B cell (primary cell): Measurements from ENCODE around the gene LRRC49. TPM values are rescaled to one million over a fixed set of nuclear protein-coding genes. Genes with fewer than 3 reads are reported as not detected.

ENCODE experiments used
- ATAC-seq: fragments of 200-7000 bp; cut with Tn5 transposase; one replicate; pipeline ENCODE4 v1.10.0; 2021; ENCODE audit warnings: low read depth, mild to moderate bottlenecking, moderate number of reproducible peaks, moderate library complexity
- CTCF ChIA-PET: fragments of 350-600 bp; sonication (Branson Sonifier 250); formaldehyde crosslinking; loops from one replicate; lab custom pipeline; 2021; ENCODE audit warnings: antibody characterized with exemption, inconsistent platforms; lab: Charles Lee
- POLR2A ChIA-PET: fragments of 350-600 bp; sonication (Branson Sonifier 250); formaldehyde crosslinking; loops from one replicate; lab custom pipeline; 2021; ENCODE audit warnings: antibody characterized with exemption; lab: Charles Lee
- DNase-seq: peaks from one replicate; pipeline ENCODE4 v3.0.0; 2013
- H2AFZ ChIP-seq: 2 replicates; pipeline ENCODE4 v1.6.1; 2012; ENCODE audit warnings: mild to moderate bottlenecking, low read depth, low read length; ENCODE audit not compliant: insufficient read depth, poor library complexity, severe bottlenecking
- H3K27ac ChIP-seq, 2 donors: 1 replicate in 1 of 2; 2 replicates in 1 of 2; pipeline ENCODE4 v1.5.1; 2012 to 2013; ENCODE audit warnings: low read length in 2 of 2, mild to moderate bottlenecking in 2 of 2, moderate library complexity in 1 of 2
- H3K27me3 ChIP-seq, 4 experiments: fragments of 200-600 bp in 1 of 4; sonication (generic) in 1 of 4; replicated peaks in 1 of 4; 1 replicate in 2 of 4; 2 replicates in 2 of 4; pipeline versions ENCODE4 v1.6.1 to v1.7.0; 2013 to 2016; ENCODE audit warnings: low read length in 3 of 4, mild to moderate bottlenecking in 2 of 4, mixed read lengths in 1 of 4, moderate library complexity in 1 of 4; ENCODE audit not compliant: insufficient read depth in 4 of 4, control insufficient read depth in 3 of 4; ENCODE audit errors: control extremely low read depth in 1 of 4
- H3K36me3 ChIP-seq, 2 experiments: replicated peaks in 1 of 2; 1 replicate in 1 of 2; 2 replicates in 1 of 2; pipeline versions ENCODE4 v1.6.1 to v1.7.1; 2013; ENCODE audit warnings: low read length in 1 of 2; ENCODE audit not compliant: insufficient read depth in 2 of 2, control insufficient read depth in 1 of 2; ENCODE audit errors: control extremely low read depth in 1 of 2, extremely low read depth in 1 of 2
- H3K4me1 ChIP-seq, 2 donors: fragments of 200-600 bp in 1 of 2; sonication (generic) in 1 of 2; 1 replicate in 1 of 2; 2 replicates in 1 of 2; pipeline versions ENCODE4 v1.5.1 to v1.6.1; 2013 to 2017; ENCODE audit warnings: low read length in 2 of 2; ENCODE audit not compliant: control insufficient read depth in 2 of 2, insufficient read depth in 2 of 2
- H3K4me2 ChIP-seq: replicated peaks from 2 replicates; pipeline ENCODE3; 2012; ENCODE audit warnings: mild to moderate bottlenecking, low read depth, low read length; ENCODE audit not compliant: poor library complexity, severe bottlenecking
- H3K4me3 ChIP-seq, 5 experiments: fragments of 200-600 bp in 1 of 5; sonication (generic) in 1 of 5; 1 replicate in 3 of 5; 2 replicates in 2 of 5; pipeline versions ENCODE4 v1.5.1 to v1.7.0; 2011 to 2016; ENCODE audit warnings: low read length in 4 of 5, mild to moderate bottlenecking in 4 of 5, low read depth in 2 of 5, control low read depth in 1 of 5, moderate library complexity in 1 of 5; ENCODE audit not compliant: insufficient read depth in 1 of 5; ENCODE audit errors: control extremely low read depth in 1 of 5, extremely low read depth in 1 of 5
- H3K79me2 ChIP-seq: fragments of 200-600 bp; sonication (generic); one replicate; pipeline ENCODE4 v1.6.0; 2016; ENCODE audit warnings: low read length; ENCODE audit not compliant: control insufficient read depth, insufficient read depth
- H3K9ac ChIP-seq: fragments of 200-600 bp; sonication (generic); 2 replicates; pipeline ENCODE4 v1.6.1; 2017; ENCODE audit warnings: mild to moderate bottlenecking, low read length, moderate library complexity
- H3K9me3 ChIP-seq, 3 donors: one replicate each; pipeline versions ENCODE4 v1.6.1 to v1.7.1; 2013; ENCODE audit warnings: low read length in 2 of 3; ENCODE audit not compliant: control insufficient read depth in 2 of 3, insufficient read depth in 1 of 3; ENCODE audit errors: control extremely low read depth in 1 of 3
- H4K20me1 ChIP-seq: 2 replicates; pipeline ENCODE4 v1.6.0; 2012; ENCODE audit warnings: mild to moderate bottlenecking, low read length; ENCODE audit not compliant: insufficient read depth, control insufficient read depth, poor library complexity, severe bottlenecking
- H3K27ac Mint-ChIP-seq: one replicate; pipeline ENCODE4 v1.8.0; 2021; ENCODE audit warnings: mixed read lengths
- H3K27me3 Mint-ChIP-seq: one replicate; pipeline ENCODE4 v1.8.0; 2021; ENCODE audit warnings: mixed read lengths
- H3K4me1 Mint-ChIP-seq: one replicate; pipeline ENCODE4 v1.8.0; 2021; ENCODE audit warnings: mixed read lengths
- H3K4me3 Mint-ChIP-seq: one replicate; pipeline ENCODE4 v1.8.0; 2021; ENCODE audit warnings: mixed read lengths
- H3K9me3 Mint-ChIP-seq: one replicate; pipeline ENCODE4 v1.8.0; 2022; ENCODE audit warnings: mixed read lengths; ENCODE audit not compliant: insufficient read depth
- CTCF ChIP-seq: fragments of 200-600 bp; IDR thresholded peaks from one replicate; pipeline ENCODE4 v1.8.0; 2022; ENCODE audit warnings: antibody characterized with exemption, mild to moderate bottlenecking
- EZH2 ChIP-seq: IDR thresholded peaks from 2 replicates; pipeline ENCODE4 v1.6.1; 2012; ENCODE audit warnings: borderline replicate concordance, low read depth, mild to moderate bottlenecking, moderate library complexity, low read length; ENCODE audit not compliant: insufficient read depth, poor library complexity, severe bottlenecking
- WGBS: methylation state at CpG from one replicate; pipeline ENCODE4 v1.1.5; 2013; ENCODE audit warnings: missing lambda C conversion rate; ENCODE audit not compliant: insufficient coverage; 5-methylcytosine and 5-hydroxymethylcytosine counted together
- intact Hi-C: fragments of 100-400 bp; cut with micrococcal nuclease; formaldehyde crosslinking; loops from one replicate; pipeline ENCODE4 v1.10.0; 2022
- polyA plus RNA-seq: library from polyadenylated mRNA; depleted of rRNA; stranded (reverse); fragments of >200 nt; gene quantifications from 2 replicates; pipeline ENCODE4 v1.2.3, GENCODE V29; 2012
- total RNA-seq, 2 donors: library from RNA; stranded (reverse); fragments of 120-200 nt in 1 of 2; gene quantifications; 1 replicate in 1 of 2; 2 replicates in 1 of 2; pipeline versions ENCODE4 v1.2.3 to v1.2.4, GENCODE V29; 2013 to 2022

LRRC49 gene
- total and polyA plus RNA-seq, 2 donors (not counting 1 experiment from before 2014, with no cell fraction given), result 0.22 to 1.4 TPM

DNA sequence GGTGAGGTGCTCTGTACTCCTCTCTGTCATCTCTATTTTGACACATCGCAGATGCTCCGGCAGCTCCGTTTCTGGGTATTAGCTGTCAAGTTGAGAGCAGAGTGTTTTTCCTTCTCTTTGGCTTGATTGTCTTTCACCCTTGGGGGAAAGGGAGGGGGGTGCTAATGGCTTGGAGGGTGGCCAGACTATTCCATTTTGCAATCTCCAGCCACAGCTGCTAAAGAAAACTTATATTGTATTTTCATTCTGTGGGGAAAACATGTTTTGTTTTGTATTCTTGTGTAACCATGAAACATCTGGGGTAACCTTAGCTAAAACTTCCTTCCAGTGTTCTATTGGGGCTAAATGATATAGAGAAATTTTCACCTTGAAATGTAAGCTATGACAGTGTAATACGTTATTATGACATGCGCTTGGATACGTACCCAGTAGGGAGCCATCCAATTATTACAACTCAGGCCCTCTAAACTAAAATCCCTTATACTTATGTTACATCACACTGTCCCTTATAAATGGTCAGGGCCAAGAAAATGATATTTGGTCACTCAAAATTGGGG is 24.6 kb upstream of the LRRC49 start:
- Mint-ChIP-seq H3K4me1 (no peaks in the 10 kb centered on the region), H3K4me3 (no peak overlapping the region), H3K27ac (no peak overlapping the region), H3K9me3 (no peaks in the 10 kb centered on the region), H3K27me3 (no peaks in the 10 kb centered on the region)
- TF ChIP-seq CTCF (no peak), EZH2 (no peak)
- 100% methylated on average over 1 of the region's 6 CpGs for WGBS
- ATAC-seq (no peak), DNase-seq (no peak)
- Histone ChIP-seq H3K4me2 (no peak overlapping the region), H3K36me3 (no peaks in the 10 kb centered on the region), H3K9ac (no peak overlapping the region), H3K79me2 (no peaks in the 10 kb centered on the region), H3K4me1 (no peaks in the 10 kb centered on the region), H3K9me3 (peaks cover 0 to 3% (median 0%) of the 10 kb centered on the region in 3 donors), H4K20me1 (no peaks in the 10 kb centered on the region), H3K4me3 (no peak overlapping the region), H2AFZ (no peak overlapping the region), H3K27ac (no peak overlapping the region), H3K27me3 (peaks cover 0 to 3% (median 0%) of the 10 kb centered on the region in 4 experiments)
- intact Hi-C loops, result no loop called here
- POLR2A ChIA-PET, result no interaction called here
- CTCF ChIA-PET, result no interaction called here

DNA sequence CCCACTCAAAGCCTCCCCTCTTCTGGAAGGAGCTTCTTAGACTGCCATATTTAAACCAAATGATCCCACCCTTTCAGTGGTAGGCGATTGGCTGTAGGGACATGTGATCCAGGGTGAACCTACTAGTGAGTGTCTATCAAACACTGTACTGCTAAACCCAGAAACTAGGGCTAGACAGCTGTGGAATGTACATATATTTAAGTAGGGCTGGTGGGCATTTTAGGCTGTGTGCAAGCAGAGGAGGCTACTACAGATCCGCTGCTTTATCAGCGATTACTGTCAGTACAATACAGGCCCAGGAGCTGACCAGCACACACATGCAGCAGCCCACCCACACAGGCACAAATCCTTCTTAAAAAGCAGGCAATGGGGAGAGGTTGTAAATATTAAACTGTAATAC is 23.3 kb upstream of the LRRC49 start:
- H3K79me2 ChIP-seq, result no peaks in the 10 kb centered on the region
- no peak overlapping the region for H3K27ac ChIP-seq
- H3K9ac ChIP-seq, result no peak overlapping the region
- H3K4me1 ChIP-seq, result no peaks in the 10 kb centered on the region
- POLR2A ChIA-PET, result no interaction called here
- peaks cover 0 to 3% (median 2%) of the 10 kb centered on the region in 3 donors for H3K9me3 ChIP-seq
- Mint-ChIP-seq H3K4me1 (no peaks in the 10 kb centered on the region), H3K4me3 (no peak overlapping the region), H3K9me3 (no peaks in the 10 kb centered on the region), H3K27me3 (peaks cover 10% of the 10 kb centered on the region), H3K27ac (no peak overlapping the region)
- no peak overlapping the region for H3K4me2 ChIP-seq
- peaks cover 0 to 3% (median 1%) of the 10 kb centered on the region in 4 experiments for H3K27me3 ChIP-seq
- no peak for DNase-seq
- no peaks in the 10 kb centered on the region for H4K20me1 ChIP-seq
- no peak for TF ChIP-seq CTCF
- no peak for TF ChIP-seq EZH2
- CTCF ChIA-PET, result interaction anchor here (1.1 kb wide), 1 partner anchor 147 kb away, joined by 3 read pairs; no protein-coding TSS in a partner anchor
- H3K36me3 ChIP-seq, result no peaks in the 10 kb centered on the region
- intact Hi-C loops, result no loop called here
- 80% methylated on average over 1 of the region's 3 CpGs for WGBS
- H2AFZ ChIP-seq, result no peak overlapping the region
- ATAC-seq, result no peak
- no peak overlapping the region for H3K4me3 ChIP-seq
